GM06990 (cell line): ENCODE results near the gene NEDD9.

ENCODE experiments used
- DNase-seq: peaks from one replicate; pipeline ENCODE4 v3.0.0-alpha.2; 2011; ENCODE audit not compliant: insufficient read length; ENCODE audit errors: extremely low read depth
- H3K27me3 ChIP-seq: replicated peaks from 2 replicates; pipeline ENCODE4 v1.6.0; 2011; ENCODE audit warnings: low read length; ENCODE audit not compliant: control insufficient read depth, insufficient read depth
- H3K36me3 ChIP-seq: 2 replicates; pipeline ENCODE4 v1.5.1; 2011; ENCODE audit warnings: low read length; ENCODE audit not compliant: control insufficient read depth, insufficient read depth
- H3K4me3 ChIP-seq: replicated peaks from 2 replicates; pipeline ENCODE4 v1.5.1; 2011; ENCODE audit warnings: low read depth, mild to moderate bottlenecking, control low read depth, low read length
- TF ChIP-seq, protein P1 (sequence below): IDR thresholded peaks from 2 replicates; pipeline ENCODE4 v1.5.1; 2011; ENCODE audit warnings: low read length, control low read depth, mild to moderate bottlenecking, inconsistent platforms; ENCODE audit not compliant: insufficient read depth, poor library complexity, severe bottlenecking

Gene NEDD9

DNA sequence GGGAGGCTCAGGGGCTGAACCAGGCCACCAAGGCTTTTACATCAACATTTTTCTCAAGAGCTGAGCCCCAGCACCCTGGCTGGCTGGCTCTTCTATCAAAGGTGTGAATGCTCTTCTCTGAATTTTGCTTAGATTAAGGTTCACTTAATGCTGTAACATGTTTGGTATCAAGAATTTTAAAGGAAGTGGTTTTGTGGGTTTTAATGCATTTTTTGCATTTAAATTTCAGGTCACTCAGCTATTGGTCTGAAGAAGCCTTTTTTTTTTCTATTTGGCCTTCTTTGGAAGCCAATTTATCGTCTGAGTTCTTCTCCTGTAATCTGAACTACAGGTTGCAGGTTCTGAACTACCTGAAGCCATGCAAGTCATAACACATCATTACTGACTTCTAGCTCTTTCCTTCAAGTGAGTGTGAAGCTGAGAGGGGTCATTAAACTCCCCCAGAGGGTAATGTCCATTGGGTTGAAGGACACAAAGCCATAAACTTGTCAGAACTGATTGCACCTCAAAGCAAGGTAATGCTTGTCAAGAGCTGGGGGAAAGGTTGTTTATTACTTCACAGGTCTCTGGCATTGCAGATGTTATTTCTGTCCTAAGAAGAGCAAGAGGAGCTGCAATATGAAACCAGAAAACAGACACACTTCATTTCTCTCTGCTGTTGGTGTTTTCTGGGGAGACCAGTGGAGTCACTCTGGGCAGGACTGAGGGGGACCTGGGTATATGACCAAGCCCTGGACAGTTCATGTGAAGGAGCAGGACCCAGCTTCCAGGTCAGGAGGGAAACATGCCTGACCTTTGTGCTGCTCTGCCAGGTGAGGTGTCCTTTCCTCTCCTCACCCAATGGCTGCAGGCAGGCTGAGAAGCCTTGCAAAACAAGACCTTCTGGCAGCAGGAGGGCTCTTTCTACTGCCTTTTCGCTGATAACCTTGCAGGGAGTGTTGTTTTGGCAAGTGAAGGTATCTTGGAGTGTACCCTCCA lies 26.1 kb upstream of the NEDD9 start:
- H3K27me3 ChIP-seq: no peaks in the 10 kb centered on the region
- no peak for DNase-seq
- peaks cover 3% of the 10 kb centered on the region; the same call in 1 of the 2 replicates for H3K36me3 ChIP-seq
- TF ChIP-seq, protein P1, sequence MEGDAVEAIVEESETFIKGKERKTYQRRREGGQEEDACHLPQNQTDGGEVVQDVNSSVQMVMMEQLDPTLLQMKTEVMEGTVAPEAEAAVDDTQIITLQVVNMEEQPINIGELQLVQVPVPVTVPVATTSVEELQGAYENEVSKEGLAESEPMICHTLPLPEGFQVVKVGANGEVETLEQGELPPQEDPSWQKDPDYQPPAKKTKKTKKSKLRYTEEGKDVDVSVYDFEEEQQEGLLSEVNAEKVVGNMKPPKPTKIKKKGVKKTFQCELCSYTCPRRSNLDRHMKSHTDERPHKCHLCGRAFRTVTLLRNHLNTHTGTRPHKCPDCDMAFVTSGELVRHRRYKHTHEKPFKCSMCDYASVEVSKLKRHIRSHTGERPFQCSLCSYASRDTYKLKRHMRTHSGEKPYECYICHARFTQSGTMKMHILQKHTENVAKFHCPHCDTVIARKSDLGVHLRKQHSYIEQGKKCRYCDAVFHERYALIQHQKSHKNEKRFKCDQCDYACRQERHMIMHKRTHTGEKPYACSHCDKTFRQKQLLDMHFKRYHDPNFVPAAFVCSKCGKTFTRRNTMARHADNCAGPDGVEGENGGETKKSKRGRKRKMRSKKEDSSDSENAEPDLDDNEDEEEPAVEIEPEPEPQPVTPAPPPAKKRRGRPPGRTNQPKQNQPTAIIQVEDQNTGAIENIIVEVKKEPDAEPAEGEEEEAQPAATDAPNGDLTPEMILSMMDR: no peak
- H3K4me3 ChIP-seq: no peak overlapping the region

DNA sequence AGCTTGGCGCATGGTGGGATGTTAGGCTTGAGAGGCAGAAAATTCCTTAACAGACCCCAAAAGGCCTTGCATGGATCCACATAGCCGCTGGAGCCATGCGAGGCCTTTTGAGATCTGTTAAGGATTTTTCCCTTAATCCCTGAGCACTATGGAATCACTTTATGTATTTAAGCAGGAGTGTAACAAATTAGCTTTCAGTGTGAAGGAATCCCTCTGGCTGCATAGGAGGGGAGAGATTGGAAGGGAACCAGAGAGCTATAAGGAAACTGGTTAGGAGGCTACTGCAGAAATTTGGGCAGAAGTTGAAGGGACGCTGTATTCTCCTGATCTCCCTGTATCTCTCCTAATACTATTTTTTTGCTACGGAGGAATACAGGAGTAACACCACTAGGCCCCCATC lies 23.1 kb upstream of the NEDD9 start:
- TF ChIP-seq, protein P1: no peak
- Histone ChIP-seq H3K27me3 (no peaks in the 10 kb centered on the region), H3K4me3 (no peak overlapping the region), H3K36me3 (peaks cover 5% of the 10 kb centered on the region)
- DNase-seq: no peak

DNA sequence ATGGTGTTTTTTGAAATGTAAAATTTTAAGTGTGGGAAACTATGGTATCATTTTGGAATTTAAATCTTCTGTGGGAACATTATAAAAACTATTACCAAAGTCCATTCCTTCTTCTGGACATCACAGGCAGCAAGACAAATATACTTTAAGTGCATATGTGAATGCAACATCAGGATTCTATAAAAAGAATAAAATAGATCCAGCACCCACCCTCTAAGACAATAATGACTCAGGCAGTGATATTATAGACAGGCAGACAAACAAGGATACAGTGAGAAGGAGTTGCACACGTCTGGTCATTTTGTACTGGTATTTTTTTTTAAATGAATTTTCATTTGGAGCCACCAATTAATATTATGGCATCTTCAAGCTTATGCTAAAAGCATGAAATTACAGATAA lies 21.1 kb upstream of the NEDD9 start:
- Histone ChIP-seq H3K36me3 (peaks cover 4% of the 10 kb centered on the region), H3K27me3 (no peaks in the 10 kb centered on the region), H3K4me3 (no peak overlapping the region)
- no peak for DNase-seq
- TF ChIP-seq, protein P1: no peak

DNA sequence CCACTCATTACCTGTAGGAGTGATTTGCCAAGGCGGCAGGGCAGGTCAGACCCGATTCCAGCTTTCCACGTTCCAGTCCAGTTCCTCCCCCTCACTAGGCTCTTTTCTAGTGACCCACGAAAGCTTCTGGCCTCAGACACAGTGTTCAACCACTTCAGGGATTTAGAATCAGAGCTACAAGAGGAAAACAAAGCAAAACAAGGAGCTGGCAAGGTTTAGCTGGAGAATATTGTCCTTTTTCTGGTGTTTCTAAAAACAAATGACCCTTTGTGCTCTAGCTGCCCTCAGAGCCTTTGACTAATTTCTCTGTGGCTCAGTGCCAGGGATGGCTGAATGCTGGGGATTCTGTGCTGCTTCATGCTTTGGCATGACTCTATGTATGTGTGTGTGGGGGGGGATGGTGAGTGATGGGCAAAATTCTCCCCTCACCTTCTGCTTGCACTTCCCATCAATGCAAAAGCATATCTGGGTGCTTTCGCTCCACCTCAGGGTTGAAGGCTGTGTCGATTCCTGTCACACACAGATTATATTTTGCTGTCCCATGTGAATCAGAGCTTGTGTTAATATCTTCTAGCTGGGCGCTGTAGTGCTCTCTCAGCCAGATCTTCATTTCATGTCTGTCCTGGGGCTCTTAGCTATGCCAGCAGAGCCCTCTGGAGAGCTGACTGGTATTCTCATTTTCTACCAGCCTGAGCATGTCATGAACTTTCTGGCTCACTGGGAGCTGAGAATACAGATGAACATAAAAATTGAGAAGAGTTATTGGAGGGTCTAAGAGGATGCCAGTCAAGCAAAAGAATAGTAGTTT lies 19.3 kb upstream of the NEDD9 start:
- DNase-seq: no peak
- no peak overlapping the region for H3K4me3 ChIP-seq
- no peaks in the 10 kb centered on the region for H3K27me3 ChIP-seq
- TF ChIP-seq, protein P1: no peak
- H3K36me3 ChIP-seq: peaks cover 5% of the 10 kb centered on the region

DNA sequence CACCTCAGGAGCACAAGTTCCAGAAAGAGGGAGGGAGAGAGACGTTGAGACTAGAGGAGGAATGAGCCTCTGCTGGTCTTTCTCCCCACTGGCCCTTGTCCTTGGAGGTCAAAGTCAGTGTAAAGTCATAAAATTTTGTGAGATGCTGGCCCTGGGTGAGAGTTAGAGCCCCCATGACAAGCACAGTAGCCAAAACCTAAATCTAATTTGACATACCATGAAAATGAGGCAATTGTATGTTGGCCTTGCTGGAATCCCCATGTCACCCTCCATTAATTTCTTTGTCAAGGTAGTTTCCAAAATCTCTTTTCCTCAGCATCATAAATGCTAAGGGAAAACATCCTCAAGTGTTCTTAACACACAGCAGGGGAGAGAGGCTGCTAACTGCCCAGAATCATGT lies 17.6 kb upstream of the NEDD9 start:
- Histone ChIP-seq H3K27me3 (no peaks in the 10 kb centered on the region), H3K36me3 (peaks cover 5% of the 10 kb centered on the region), H3K4me3 (no peak overlapping the region)
- TF ChIP-seq, protein P1: no peak
- DNase-seq: no peak
